Osteoblast (primary cell): ENCODE measurements around the gene ADGRA1. TPM values are rescaled to one million over a fixed set of nuclear protein-coding genes. Genes with fewer than 3 reads are reported as not detected.

Experiments used
- DNase-seq: peaks from one replicate; pipeline ENCODE4 v3.0.0; 2011; ENCODE audit warnings: low spot score, mixed read lengths; ENCODE audit not compliant: insufficient read length; ENCODE audit errors: missing footprints
- H2AFZ ChIP-seq: 2 replicates; pipeline ENCODE4 v1.6.0; 2011; ENCODE audit warnings: mild to moderate bottlenecking, low read length
- H3K27ac ChIP-seq: 2 replicates; pipeline ENCODE4 v1.5.1; 2011; ENCODE audit warnings: mild to moderate bottlenecking, low read depth, low read length, moderate library complexity
- H3K27me3 ChIP-seq: 2 replicates; pipeline ENCODE4 v1.6.0; 2012; ENCODE audit warnings: mild to moderate bottlenecking, control low read depth, inconsistent platforms, low read length, moderate library complexity; ENCODE audit not compliant: insufficient read depth
- H3K36me3 ChIP-seq: 2 replicates; pipeline ENCODE4 v1.5.1; 2011; ENCODE audit warnings: mild to moderate bottlenecking, low read length, control low read depth, moderate library complexity; ENCODE audit not compliant: insufficient read depth
- H3K4me1 ChIP-seq: 2 replicates; pipeline ENCODE4 v1.5.1; 2011; ENCODE audit warnings: mild to moderate bottlenecking, low read length, control low read depth, moderate library complexity; ENCODE audit not compliant: insufficient read depth
- H3K4me2 ChIP-seq: 2 replicates; pipeline ENCODE4 v1.6.0; 2011; ENCODE audit warnings: mild to moderate bottlenecking, low read length; ENCODE audit not compliant: insufficient read depth
- H3K4me3 ChIP-seq: fragments of 200-600 bp; sonication (generic); 3 replicates; pipeline ENCODE4 v1.5.1; 2012; ENCODE audit warnings: mild to moderate bottlenecking, low read length, inconsistent platforms; ENCODE audit not compliant: insufficient read depth
- H3K79me2 ChIP-seq: 2 replicates; pipeline ENCODE4 v1.6.0; 2012; ENCODE audit warnings: mild to moderate bottlenecking, low read length, control low read depth, inconsistent platforms; ENCODE audit not compliant: insufficient read depth
- H3K9me3 ChIP-seq: 2 replicates; pipeline ENCODE4 v1.5.1; 2011; ENCODE audit warnings: low read depth, low read length, control low read depth
- H4K20me1 ChIP-seq: 2 replicates; pipeline ENCODE4 v1.6.0; 2012; ENCODE audit warnings: mild to moderate bottlenecking, low read length, control low read depth; ENCODE audit not compliant: insufficient read depth
- total RNA-seq: library from RNA; depleted of rRNA; stranded (reverse); fragments of >200 nt; gene quantifications from 2 replicates; pipeline ENCODE4 v1.2.3, GENCODE V29; 2012
- TF ChIP-seq, protein P1 (sequence below): IDR thresholded peaks from 2 replicates; pipeline ENCODE4 v1.5.1; 2011; ENCODE audit warnings: mild to moderate bottlenecking, low read depth, low read length, moderate library complexity; ENCODE audit errors: extremely low read depth

Gene ADGRA1
- total RNA-seq, 1 donor = not detected

DNA sequence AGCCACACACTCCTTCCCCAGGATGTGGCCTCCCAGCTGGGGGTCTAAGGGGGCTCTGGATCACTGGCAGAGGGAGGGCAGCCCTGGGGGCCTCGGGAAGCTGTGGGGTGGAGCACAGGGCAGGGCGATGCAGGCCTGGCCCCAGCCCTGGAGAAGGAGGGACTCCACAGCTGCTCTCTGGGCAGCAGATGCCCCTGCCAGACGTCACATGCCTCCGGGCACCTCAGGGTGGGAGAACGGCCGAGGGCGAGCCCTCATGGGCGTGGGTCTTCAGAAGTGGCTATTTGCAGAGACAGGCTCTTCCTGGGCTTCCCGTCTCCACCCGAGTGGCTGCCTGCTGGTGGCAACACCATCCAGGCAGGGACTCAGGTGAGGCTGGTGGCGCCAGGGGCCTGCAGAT, 16.0 kb upstream of the ADGRA1 start:
- Histone ChIP-seq H3K4me3 (no peak overlapping the region), H2AFZ (no peak overlapping the region), H3K36me3 (no peaks in the 10 kb centered on the region), H3K9me3 (no peaks in the 10 kb centered on the region), H3K4me1 (no peaks in the 10 kb centered on the region), H4K20me1 (no peaks in the 10 kb centered on the region), H3K27ac (no peak overlapping the region), H3K27me3 (peaks cover 4% of the 10 kb centered on the region), H3K4me2 (no peak overlapping the region), H3K79me2 (no peaks in the 10 kb centered on the region)
- TF ChIP-seq, protein P1, sequence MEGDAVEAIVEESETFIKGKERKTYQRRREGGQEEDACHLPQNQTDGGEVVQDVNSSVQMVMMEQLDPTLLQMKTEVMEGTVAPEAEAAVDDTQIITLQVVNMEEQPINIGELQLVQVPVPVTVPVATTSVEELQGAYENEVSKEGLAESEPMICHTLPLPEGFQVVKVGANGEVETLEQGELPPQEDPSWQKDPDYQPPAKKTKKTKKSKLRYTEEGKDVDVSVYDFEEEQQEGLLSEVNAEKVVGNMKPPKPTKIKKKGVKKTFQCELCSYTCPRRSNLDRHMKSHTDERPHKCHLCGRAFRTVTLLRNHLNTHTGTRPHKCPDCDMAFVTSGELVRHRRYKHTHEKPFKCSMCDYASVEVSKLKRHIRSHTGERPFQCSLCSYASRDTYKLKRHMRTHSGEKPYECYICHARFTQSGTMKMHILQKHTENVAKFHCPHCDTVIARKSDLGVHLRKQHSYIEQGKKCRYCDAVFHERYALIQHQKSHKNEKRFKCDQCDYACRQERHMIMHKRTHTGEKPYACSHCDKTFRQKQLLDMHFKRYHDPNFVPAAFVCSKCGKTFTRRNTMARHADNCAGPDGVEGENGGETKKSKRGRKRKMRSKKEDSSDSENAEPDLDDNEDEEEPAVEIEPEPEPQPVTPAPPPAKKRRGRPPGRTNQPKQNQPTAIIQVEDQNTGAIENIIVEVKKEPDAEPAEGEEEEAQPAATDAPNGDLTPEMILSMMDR = no peak
- DNase-seq = no peak

DNA sequence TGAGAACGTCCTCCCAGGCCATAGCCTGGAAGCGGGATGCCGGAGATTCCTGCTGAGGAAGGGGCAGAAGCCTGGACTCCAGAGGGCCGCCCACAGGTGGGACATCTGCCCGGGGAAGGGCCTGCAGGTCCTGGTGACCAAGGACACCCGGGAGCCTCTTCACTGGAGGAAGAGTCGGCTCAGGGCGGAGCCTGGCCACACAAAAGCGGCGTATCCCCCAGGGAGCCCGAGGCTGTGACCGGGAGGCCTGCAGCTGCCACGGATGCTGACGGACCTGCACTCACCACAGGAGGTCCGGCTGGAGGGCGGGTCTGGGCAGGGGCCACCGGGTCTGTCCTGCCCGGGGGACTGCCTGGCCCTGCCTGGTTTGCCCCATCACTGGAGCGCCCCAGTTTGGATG, 15.5 kb upstream of the ADGRA1 start:
- Histone ChIP-seq H3K27ac (no peak overlapping the region), H4K20me1 (no peaks in the 10 kb centered on the region), H3K36me3 (no peaks in the 10 kb centered on the region), H3K9me3 (no peaks in the 10 kb centered on the region), H3K4me1 (no peaks in the 10 kb centered on the region), H2AFZ (no peak overlapping the region), H3K79me2 (no peaks in the 10 kb centered on the region), H3K27me3 (peaks cover 4% of the 10 kb centered on the region), H3K4me2 (no peak overlapping the region), H3K4me3 (no peak overlapping the region)
- no peak for DNase-seq
- TF ChIP-seq, protein P1 = no peak

DNA sequence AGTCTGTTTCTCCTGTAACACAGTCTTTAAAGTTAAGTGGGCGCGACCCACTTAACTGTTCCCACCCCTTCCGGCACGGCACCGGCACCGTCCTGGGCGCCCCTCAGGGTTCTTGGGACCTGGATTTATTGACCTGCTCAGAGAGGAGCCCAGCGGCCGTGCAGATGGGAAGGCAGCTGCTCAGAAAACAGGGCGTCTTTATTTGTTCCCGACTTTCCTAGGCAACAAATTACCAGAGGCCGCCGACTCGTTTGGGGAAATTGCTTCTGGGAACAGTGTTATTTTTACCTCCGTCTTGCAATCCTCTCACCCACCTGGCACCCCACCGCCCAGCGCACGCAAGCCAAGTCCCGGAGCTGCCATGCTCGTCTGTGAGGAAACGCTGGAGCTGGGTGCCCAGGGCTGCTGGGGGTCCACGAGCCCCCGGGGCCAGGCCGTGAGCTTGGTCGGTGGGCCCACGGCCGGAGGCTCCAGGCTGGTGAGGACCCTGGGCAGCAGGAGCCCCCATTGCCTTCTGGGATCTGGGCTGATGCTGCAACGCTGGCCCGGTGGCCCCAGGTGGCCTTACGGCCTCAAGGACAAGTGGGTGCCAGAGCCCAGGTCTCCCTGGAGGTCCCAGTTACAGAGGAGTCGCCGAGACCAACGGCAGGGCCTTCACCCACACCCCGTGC, 14.9 kb upstream of the ADGRA1 start:
- Histone ChIP-seq H3K27me3 (peaks cover 4% of the 10 kb centered on the region), H3K27ac (no peak overlapping the region), H2AFZ (no peak overlapping the region), H3K4me1 (no peaks in the 10 kb centered on the region), H3K79me2 (no peaks in the 10 kb centered on the region), H3K36me3 (no peaks in the 10 kb centered on the region), H4K20me1 (no peaks in the 10 kb centered on the region), H3K9me3 (no peaks in the 10 kb centered on the region), H3K4me3 (no peak overlapping the region), H3K4me2 (no peak overlapping the region)
- TF ChIP-seq, protein P1 = no peak
- no peak for DNase-seq

DNA sequence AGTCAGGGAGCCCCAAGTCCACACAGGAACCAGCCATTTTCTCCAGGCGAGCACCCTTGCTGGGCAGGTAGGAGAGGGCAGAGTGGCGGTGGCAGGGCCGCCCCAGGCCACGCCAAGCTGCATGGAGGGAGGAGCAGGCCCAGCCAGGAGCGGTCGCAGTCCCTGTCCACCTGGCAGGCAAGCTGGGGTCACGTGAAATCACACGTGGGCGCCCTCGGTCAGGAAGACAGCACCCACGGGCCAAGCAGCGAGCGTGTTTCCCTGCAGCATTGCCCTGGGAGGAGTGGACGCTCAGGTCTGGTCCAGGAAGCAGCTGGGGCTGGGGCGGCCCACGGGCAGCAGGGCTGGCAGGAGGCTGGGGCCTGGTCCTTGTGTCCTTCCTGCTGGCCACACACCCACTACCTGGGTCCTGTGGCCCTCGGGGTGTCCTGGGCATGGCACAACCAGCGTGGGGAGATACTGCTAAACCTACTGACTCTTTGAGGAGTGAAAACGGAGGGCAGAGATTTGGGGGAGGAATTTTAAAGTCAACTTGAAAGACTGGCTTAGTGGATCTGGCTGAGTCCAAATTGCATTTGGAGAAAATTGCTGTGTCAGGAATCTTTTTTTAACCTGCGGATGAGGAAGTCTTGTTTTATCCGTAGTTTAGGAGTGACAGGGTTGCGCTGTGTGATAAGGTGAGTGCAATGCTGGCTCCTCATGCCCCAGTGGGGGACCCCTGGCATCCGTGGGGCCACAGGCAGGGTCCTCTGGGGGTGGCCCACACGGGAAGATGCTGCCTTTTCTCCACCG, 12.2 kb upstream of the ADGRA1 start:
- Histone ChIP-seq H3K36me3 (no peaks in the 10 kb centered on the region), H3K27me3 (no peaks in the 10 kb centered on the region), H4K20me1 (no peaks in the 10 kb centered on the region), H3K27ac (no peak overlapping the region), H3K9me3 (no peaks in the 10 kb centered on the region), H3K79me2 (no peaks in the 10 kb centered on the region), H3K4me1 (no peaks in the 10 kb centered on the region), H2AFZ (no peak overlapping the region), H3K4me3 (no peak overlapping the region), H3K4me2 (no peak overlapping the region)
- no peak for DNase-seq
- TF ChIP-seq, protein P1 = no peak
